IMR-90 (cell line): Measurements from ENCODE around the gene CTNND2. TPM values are rescaled to one million over a fixed set of nuclear protein-coding genes. Genes with fewer than 3 reads are reported as not detected.

Source experiments
- ATAC-seq: fragments of 200-7000 bp; cut with Tn5 transposase; 2 replicates; pipeline ENCODE4 v1.9.1; 2020; ENCODE audit warnings: low read depth, mild to moderate bottlenecking, moderate library complexity
- BruUV-seq: library from RNA; stranded (reverse); fragments of 400-500 nt; replicated peaks from 2 replicates; lab custom pipeline; 2021; lab: Mats Ljungman, UMichigan
- CTCF ChIA-PET: fragments of 300-600 bp; formaldehyde crosslinking; extraction: SDS; loops from one replicate; lab custom pipeline; 2021; ENCODE audit warnings: antibody characterized with exemption; lab: Yijun Ruan, JAX
- POLR2A ChIA-PET: fragments of 300-600 bp; sonication (Branson Sonifier 250); formaldehyde crosslinking; loops from one replicate; lab custom pipeline; 2022; ENCODE audit warnings: antibody characterized with exemption; ENCODE audit not compliant: unreplicated experiment; lab: Charles Lee
- DNase-seq: peaks from one replicate; pipeline ENCODE4 v3.0.0; 2013
- H2AFZ ChIP-seq: replicated peaks from 2 replicates; pipeline ENCODE3; 2013; ENCODE audit warnings: low read length, mild to moderate bottlenecking; ENCODE audit not compliant: poor library complexity
- H2AK5ac ChIP-seq: 2 replicates; pipeline ENCODE4 v1.6.1; 2013; ENCODE audit warnings: low read depth, low read length, inconsistent platforms
- H2AK9ac ChIP-seq: replicated peaks from 2 replicates; pipeline ENCODE3; 2013; ENCODE audit warnings: mild to moderate bottlenecking, low read depth, low read length, moderate library complexity; ENCODE audit not compliant: poor library complexity
- H2BK120ac ChIP-seq: 2 replicates; pipeline ENCODE4 v1.6.1; 2013; ENCODE audit warnings: low read depth, low read length, inconsistent platforms
- H2BK15ac ChIP-seq: 3 replicates; pipeline ENCODE4 v1.6.1; 2013; ENCODE audit warnings: low read depth, low read length, inconsistent platforms
- H2BK20ac ChIP-seq: 2 replicates; pipeline ENCODE4 v1.6.1; 2013; ENCODE audit warnings: low read depth, mild to moderate bottlenecking, inconsistent platforms, low read length, moderate library complexity
- H2BK5ac ChIP-seq: 2 replicates; pipeline ENCODE4 v1.6.1; 2013; ENCODE audit warnings: mild to moderate bottlenecking, low read depth, low read length, inconsistent platforms; ENCODE audit not compliant: poor library complexity, severe bottlenecking
- H3K14ac ChIP-seq: replicated peaks from 2 replicates; pipeline ENCODE4 v1.6.1; 2013; ENCODE audit warnings: low read depth, low read length, inconsistent platforms
- H3K18ac ChIP-seq: 2 replicates; pipeline ENCODE4 v1.6.1; 2013; ENCODE audit warnings: low read depth, low read length, control low read depth
- H3K23ac ChIP-seq: 2 replicates; pipeline ENCODE4 v1.6.1; 2013; ENCODE audit warnings: low read depth, low read length, inconsistent platforms
- H3K27ac ChIP-seq: 2 replicates; pipeline ENCODE4 v1.5.1; 2013; ENCODE audit warnings: mild to moderate bottlenecking, control low read depth, low read length; ENCODE audit not compliant: insufficient read depth
- H3K27me3 ChIP-seq: 2 replicates; pipeline ENCODE4 v1.6.1; 2013; ENCODE audit warnings: low read length; ENCODE audit not compliant: control insufficient read depth, insufficient read depth
- H3K36me3 ChIP-seq: 2 replicates; pipeline ENCODE4 v1.6.1; 2013; ENCODE audit warnings: low read length, mixed read lengths; ENCODE audit not compliant: control insufficient read depth, insufficient read depth
- H3K4ac ChIP-seq: 2 replicates; pipeline ENCODE4 v1.6.1; 2013; ENCODE audit warnings: low read depth, low read length, inconsistent platforms
- H3K4me1 ChIP-seq: 2 replicates; pipeline ENCODE4 v1.6.1; 2013; ENCODE audit warnings: low read length, mixed read lengths; ENCODE audit not compliant: control insufficient read depth, insufficient read depth
- H3K4me2 ChIP-seq: 2 replicates; pipeline ENCODE4 v1.6.1; 2013; ENCODE audit warnings: low read depth, mild to moderate bottlenecking, control low read depth, low read length, moderate library complexity
- H3K4me3 ChIP-seq: 2 replicates; pipeline ENCODE4 v1.5.1; 2013; ENCODE audit warnings: low read depth, mild to moderate bottlenecking, control low read depth, low read length, moderate library complexity; ENCODE audit not compliant: insufficient read depth
- H3K56ac ChIP-seq: 2 replicates; pipeline ENCODE4 v1.6.1; 2013; ENCODE audit warnings: low read length, inconsistent platforms; ENCODE audit not compliant: insufficient read depth; ENCODE audit errors: extremely low read depth
- H3K79me1 ChIP-seq, 2 experiments: 2 replicates each; pipeline ENCODE4 v1.6.1; 2013; ENCODE audit warnings: low read length in 2 of 2, inconsistent platforms in 1 of 2, low read depth in 1 of 2
- H3K9ac ChIP-seq: 2 replicates; pipeline ENCODE4 v1.6.1; 2013; ENCODE audit warnings: low read depth, low read length, control low read depth
- H3K9me1 ChIP-seq: 2 replicates; pipeline ENCODE4 v1.6.1; 2013; ENCODE audit warnings: low read length, inconsistent platforms; ENCODE audit not compliant: insufficient read depth
- H3K9me3 ChIP-seq: 2 replicates; pipeline ENCODE4 v1.6.1; 2013; ENCODE audit warnings: low read length; ENCODE audit not compliant: control insufficient read depth, insufficient read depth
- H4K20me1 ChIP-seq: 2 replicates; pipeline ENCODE4 v1.6.1; 2013; ENCODE audit warnings: low read length, inconsistent platforms; ENCODE audit not compliant: insufficient read depth
- H4K5ac ChIP-seq: 2 replicates; pipeline ENCODE4 v1.6.1; 2013; ENCODE audit warnings: mild to moderate bottlenecking, low read depth, low read length, control low read depth
- H4K8ac ChIP-seq, 2 experiments: 2 replicates each; pipeline ENCODE4 v1.6.1; 2013; ENCODE audit warnings: low read depth in 2 of 2, low read length in 2 of 2, control low read depth in 1 of 2, inconsistent platforms in 1 of 2
- H4K91ac ChIP-seq: 2 replicates; pipeline ENCODE4 v1.6.1; 2013; ENCODE audit warnings: low read depth, low read length, inconsistent platforms; ENCODE audit not compliant: insufficient read depth
- BHLHE40 ChIP-seq: fragments of 150-350 bp; IDR thresholded peaks from 2 replicates; pipeline ENCODE4 v1.6.1; 2016; ENCODE audit warnings: mild to moderate bottlenecking, low read depth, low read length
- CEBPB ChIP-seq: IDR thresholded peaks from 2 replicates; pipeline ENCODE4 v1.6.1; 2012; ENCODE audit warnings: low read depth, low read length, improper control_type of control experiment
- CHD1 ChIP-seq: IDR thresholded peaks from 2 replicates; pipeline ENCODE4 v1.6.1; 2012; ENCODE audit warnings: low read depth, low read length, improper control_type of control experiment
- CTCF ChIP-seq: conservative IDR thresholded peaks from 2 replicates; pipeline ENCODE4 v1.5.1; 2012; ENCODE audit warnings: mild to moderate bottlenecking, low read depth, low read length, improper control_type of control experiment
- ELK1 ChIP-seq: fragments of 150-350 bp; IDR thresholded peaks from 2 replicates; pipeline ENCODE4 v1.6.1; 2016; ENCODE audit warnings: low read depth, mild to moderate bottlenecking, low read length, moderate library complexity, borderline replicate concordance
- FOS ChIP-seq: fragments of 150-350 bp; IDR thresholded peaks from 2 replicates; pipeline ENCODE4 v1.6.1; 2016; ENCODE audit warnings: low read depth, low read length
- MAFK ChIP-seq: IDR thresholded peaks from 2 replicates; pipeline ENCODE4 v1.6.1; 2012; ENCODE audit warnings: low read depth, low read length, improper control_type of control experiment
- MAZ ChIP-seq: IDR thresholded peaks from 2 replicates; pipeline ENCODE4 v1.6.1; 2012; ENCODE audit warnings: low read depth, mild to moderate bottlenecking, low read length, improper control_type of control experiment, moderate library complexity, borderline replicate concordance
- MXI1 ChIP-seq: IDR thresholded peaks from 2 replicates; pipeline ENCODE4 v1.6.1; 2012; ENCODE audit warnings: low read depth, mild to moderate bottlenecking, low read length, moderate library complexity, borderline replicate concordance
- NFE2L2 ChIP-seq: fragments of 150-350 bp; IDR thresholded peaks from 2 replicates; pipeline ENCODE4 v1.6.1; 2016; ENCODE audit warnings: low read depth, mild to moderate bottlenecking, low read length
- POLR2A ChIP-seq: IDR thresholded peaks from 2 replicates; pipeline ENCODE4 v1.6.1; 2012; ENCODE audit warnings: mild to moderate bottlenecking, low read depth, low read length
- RAD21 ChIP-seq: IDR thresholded peaks from 2 replicates; pipeline ENCODE4 v1.6.1; 2012; ENCODE audit warnings: low read length, improper control_type of control experiment
- RCOR1 ChIP-seq: IDR thresholded peaks from 2 replicates; pipeline ENCODE4 v1.6.1; 2012; ENCODE audit warnings: mild to moderate bottlenecking, low read length, improper control_type of control experiment; ENCODE audit not compliant: insufficient replicate concordance
- RFX5 ChIP-seq: IDR thresholded peaks from 2 replicates; pipeline ENCODE4 v1.8.0; 2012; ENCODE audit warnings: low read depth, mild to moderate bottlenecking, low read length, moderate library complexity
- SMC3 ChIP-seq: fragments of 150-350 bp; IDR thresholded peaks from 2 replicates; pipeline ENCODE4 v1.6.1; 2016; ENCODE audit warnings: low read depth, mild to moderate bottlenecking, antibody characterized with exemption, low read length, moderate library complexity
- WGBS, 2 experiments: methylation state at CpG; one replicate each; pipeline versions ENCODE4 v1.1.5 to v1.1.7; 2013; ENCODE audit warnings: missing lambda C conversion rate in 2 of 2; ENCODE audit not compliant: insufficient read length in 1 of 2; ENCODE audit errors: extremely low coverage in 2 of 2; 5-methylcytosine and 5-hydroxymethylcytosine counted together
- dilution Hi-C: fragments of 300-500 bp; cut with HindIII; formaldehyde crosslinking; loops from one replicate; pipeline ENCODE4 v1.14.3; 2018; ENCODE audit warnings: low sequenced_read_pairs; ENCODE audit not compliant: unreplicated experiment
- in situ Hi-C: fragments of 300-500 bp; cut with MboI; formaldehyde crosslinking; loops from 3 replicates; pipeline ENCODE4 v1.14.3; 2019; ENCODE audit warnings: low sequenced_read_pairs, inconsistent platforms, mixed read lengths
- intact Hi-C: fragments of 100-400 bp; cut with micrococcal nuclease; formaldehyde crosslinking; loops from 2 replicates; pipeline ENCODE4 v1.10.0; 2022
- polyA plus RNA-seq, 3 experiments: library from polyadenylated mRNA; depleted of rRNA; stranded (reverse); fragments of >200 nt; gene quantifications; 2 replicates each; pipeline ENCODE4 v1.2.3, GENCODE V29; 2012; ENCODE audit warnings: low replicate concordance in 1 of 3
- total RNA-seq: library from RNA; depleted of rRNA; stranded (reverse); fragments of >200 nt; gene quantifications from 2 replicates; pipeline ENCODE4 v1.2.3, GENCODE V29; 2012

The CTNND2 gene
- total and polyA plus RNA-seq, 2 of the 4 experiments (the other 2 are of a cell fraction): not detected

GRCh38 chr5:11128021-11128420 lies 776.2 kb downstream of the CTNND2 start:
- no TSS peak for BruUV-seq
- Histone ChIP-seq H3K9ac (no peak overlapping the region), H3K4me1 (no peaks in the 10 kb centered on the region), H3K56ac (no peak overlapping the region), H3K27ac (no peak overlapping the region), H4K91ac (no peak overlapping the region), H2BK20ac (no peak overlapping the region), H3K14ac (no peak overlapping the region), H4K20me1 (no peaks in the 10 kb centered on the region), H2BK15ac (no peak overlapping the region), H3K9me1 (no peaks in the 10 kb centered on the region), H2BK120ac (no peak overlapping the region), H3K9me3 (no peaks in the 10 kb centered on the region), H3K79me1 (no peaks in the 10 kb centered on the region), H3K4me3 (no peak overlapping the region), H2BK5ac (no peak overlapping the region), H3K4me2 (no peak overlapping the region), H4K5ac (no peak overlapping the region), H3K27me3 (peaks cover 1% of the 10 kb centered on the region; the same call in 1 of the 2 replicates), H2AK9ac (no peak overlapping the region), H4K8ac (no peak overlapping the region), H3K23ac (no peak overlapping the region), H2AFZ (no peak overlapping the region), H3K4ac (no peak overlapping the region), H2AK5ac (no peak overlapping the region), H3K36me3 (no peaks in the 10 kb centered on the region), H3K18ac (no peak overlapping the region)
- TF ChIP-seq CTCF: no peak
- no peak for TF ChIP-seq RFX5
- TF ChIP-seq ELK1: no peak
- TF ChIP-seq POLR2A: no peak
- TF ChIP-seq NFE2L2: no peak
- no peak for TF ChIP-seq RAD21
- TF ChIP-seq CEBPB: no peak
- TF ChIP-seq FOS: no peak
- TF ChIP-seq MAZ: no peak
- TF ChIP-seq MXI1: no peak
- no peak for TF ChIP-seq SMC3
- no peak for TF ChIP-seq MAFK
- no peak for TF ChIP-seq CHD1
- TF ChIP-seq RCOR1: no peak
- no peak for TF ChIP-seq BHLHE40
- no CpG with 5 or more reads among the region's 2 CpGs for WGBS, 2 experiments
- ATAC-seq: no peak
- no peak for DNase-seq
- CTCF ChIA-PET: no interaction called here
- POLR2A ChIA-PET: no interaction called here
- dilution Hi-C loops (no loop called here), in situ Hi-C loops (no loop called here), intact Hi-C loops (no loop called here)
